Stimulated activated CD8-positive, alpha-beta memory T cell treated with anti-CD3 and anti-CD28 coated beads, Interleukin-7, amount 100 ng/mL, for 48 hours (primary cell): ENCODE measurements around the gene CPB2.

ENCODE experiments used
- DNase-seq, 2 donors: peaks; one replicate each; pipeline ENCODE4 v3.0.0-alpha.2; 2020; ENCODE audit warnings: low read depth in 1 of 2; ENCODE audit errors: extremely low read depth in 1 of 2

The CPB2 gene

GRCh38 chr13:46100191-46100815 lies 4.5 kb downstream of the CPB2 start:
- DNase-seq = no peak

- DNase-seq = no peak
These were observed 7.2 kb downstream of the CPB2 start for GRCh38 chr13:46097663-46098062.

- DNase-seq = no peak
These were observed 7.8 kb downstream of the CPB2 start for GRCh38 chr13:46097015-46097414.

- DNase-seq = no peak
These were observed 10.4 kb downstream of the CPB2 start for GRCh38 chr13:46094478-46094877.

GRCh38 chr13:46088821-46089562 lies 15.8 kb downstream of the CPB2 start:
- no peak for DNase-seq

- no peak for DNase-seq
These were observed 17.4 kb downstream of the CPB2 start for GRCh38 chr13:46087481-46087880.

- DNase-seq = no peak
These were observed 17.8 kb downstream of the CPB2 start for GRCh38 chr13:46086985-46087384.

GRCh38 chr13:46086421-46086922 lies 18.4 kb downstream of the CPB2 start:
- DNase-seq = no peak

- no peak for DNase-seq
These were observed 19.1 kb downstream of the CPB2 start for GRCh38 chr13:46085737-46086136.

- DNase-seq = no peak
These were observed 22.5 kb downstream of the CPB2 start for GRCh38 chr13:46082324-46082723.

- DNase-seq = no peak
These were observed 25.1 kb downstream of the CPB2 start for GRCh38 chr13:46079770-46080169.

- no peak for DNase-seq
These were observed 27.6 kb downstream of the CPB2 start for GRCh38 chr13:46077265-46077664.

GRCh38 chr13:46076827-46077226 lies 28.0 kb downstream of the CPB2 start:
- no peak for DNase-seq

- DNase-seq = no peak
These were observed 29.0 kb downstream of the CPB2 start for GRCh38 chr13:46075811-46076210.

GRCh38 chr13:46071590-46072249 lies 33.1 kb downstream of the CPB2 start:
- DNase-seq = no peak

GRCh38 chr13:46063292-46063691 lies 41.5 kb downstream of the CPB2 start:
- DNase-seq = no peak

GRCh38 chr13:46062185-46062584 lies 42.6 kb downstream of the CPB2 start:
- no peak for DNase-seq

- DNase-seq = no peak
These were observed 45.4 kb downstream of the CPB2 start for GRCh38 chr13:46059405-46059804.

GRCh38 chr13:46058268-46058667 lies 46.6 kb downstream of the CPB2 start:
- no peak for DNase-seq

GRCh38 chr13:46057256-46058015 lies 47.4 kb downstream of the CPB2 start:
- DNase-seq = no peak
